HCT116 (cell line): ENCODE results near the gene ZNHIT3.

Experiments used
- ATF3 ChIP-seq: IDR thresholded peaks from 2 replicates; pipeline ENCODE4 v1.6.1; 2012
- CEBPB ChIP-seq: IDR thresholded peaks from 2 replicates; pipeline ENCODE4 v1.6.1; 2012; ENCODE audit warnings: low read depth
- CTCF ChIP-seq, 3 experiments: fragments of 200-600 bp in 1 of 3; sonication (generic) in 1 of 3; IDR thresholded peaks in 2 of 3; conservative IDR thresholded peaks in 1 of 3; 2 replicates each; pipeline ENCODE4 v1.5.1; 2012 to 2017; ENCODE audit warnings: low read depth in 2 of 3, low read length in 2 of 3, antibody characterized with exemption in 1 of 3, borderline replicate concordance in 1 of 3, control low read depth in 1 of 3, mild to moderate bottlenecking in 1 of 3, mixed read lengths in 1 of 3, mixed run types in 1 of 3, moderate library complexity in 1 of 3; ENCODE audit not compliant: insufficient read depth in 1 of 3
- POLR2A ChIP-seq: IDR thresholded peaks from 2 replicates; pipeline ENCODE4 v1.7.0; 2011; ENCODE audit warnings: borderline replicate concordance; ENCODE audit not compliant: insufficient read depth, insufficient read length; ENCODE audit errors: extremely low read depth
- POLR2AphosphoS5 ChIP-seq: IDR thresholded peaks from 2 replicates; pipeline ENCODE4 v1.6.1; 2011; ENCODE audit warnings: mild to moderate bottlenecking, low read depth, low read length, moderate library complexity
- SRF ChIP-seq: IDR thresholded peaks from 2 replicates; pipeline ENCODE4 v1.6.1; 2012; ENCODE audit warnings: low read depth
- ZNF274 ChIP-seq: fragments of 200-500 bp; sonication (Bioruptor generic); IDR thresholded peaks from 2 replicates; pipeline ENCODE4 v1.6.1; 2014; ENCODE audit warnings: mild to moderate bottlenecking, low read depth, low read length, inconsistent platforms

- TF ChIP-seq POLR2AphosphoS5 (no peak), POLR2A (no peak), CTCF (IDR thresholded peaks at IDR 0.05 in 2 of 3, conservative IDR thresholded peaks at IDR 0.05 in 1 of 3; ENCODE audit: borderline replicate concordance in 1 of 3, insufficient read depth in 1 of 3, low read depth in 2 of 3, low read length in 2 of 3) (no peak), ZNF274 (no peak), CEBPB (no peak), SRF (no peak), ATF3 (no peak)
Observed at GRCh38 chr17:36469733-36470132, 16.7 kb upstream of the ZNHIT3 start.
